H1 (cell line): ENCODE data around the gene NAV2. TPM values are rescaled to one million over a fixed set of nuclear protein-coding genes. Genes with fewer than 3 reads are reported as not detected.

Source experiments
- CTCF ChIA-PET: fragments of 300-600 bp; sonication (Branson Sonifier 250); formaldehyde crosslinking; loops from one replicate; lab custom pipeline; 2021; ENCODE audit not compliant: partially characterized antibody; lab: Charles Lee
- POLR2A ChIA-PET: fragments of 300-600 bp; sonication (Branson Sonifier 250); formaldehyde crosslinking; loops from one replicate; lab custom pipeline; 2021; ENCODE audit warnings: inconsistent platforms; ENCODE audit not compliant: partially characterized antibody; lab: Charles Lee
- DNase-seq, 2 experiments: peaks; one replicate each; pipeline versions ENCODE4 v3.0.0 to v3.0.0-alpha.2; 2010 to 2022; ENCODE audit warnings: low spot score in 2 of 2, low read depth in 1 of 2, mixed read lengths in 1 of 2
- FAIRE-seq: peaks from 2 replicates; lab custom pipeline; 2011; peaks lifted over from hg19 to GRCh38; lab: Jason Lieb, UNC
- H2AFZ ChIP-seq: 2 replicates; pipeline ENCODE4 v1.8.1; 2012; ENCODE audit warnings: low read length, inconsistent platforms
- H2AK5ac ChIP-seq: 2 replicates; pipeline ENCODE4 v1.6.1; 2013; ENCODE audit warnings: low read depth, low read length
- H2BK120ac ChIP-seq: replicated peaks from 2 replicates; pipeline ENCODE3; 2013; ENCODE audit warnings: low read depth, low read length, inconsistent platforms
- H2BK12ac ChIP-seq: 2 replicates; pipeline ENCODE4 v1.6.1; 2013; ENCODE audit warnings: low read depth, low read length
- H2BK15ac ChIP-seq: 2 replicates; pipeline ENCODE4 v1.6.1; 2013; ENCODE audit warnings: low read length
- H2BK20ac ChIP-seq: 2 replicates; pipeline ENCODE4 v1.6.1; 2013; ENCODE audit warnings: low read length
- H2BK5ac ChIP-seq: 2 replicates; pipeline ENCODE4 v1.6.1; 2013; ENCODE audit warnings: low read depth, low read length
- H3K14ac ChIP-seq: 2 replicates; pipeline ENCODE4 v1.6.1; 2013; ENCODE audit warnings: inconsistent platforms; ENCODE audit not compliant: insufficient read length
- H3K18ac ChIP-seq: 2 replicates; pipeline ENCODE4 v1.6.1; 2013; ENCODE audit warnings: low read length; ENCODE audit errors: extremely low read depth
- H3K23ac ChIP-seq: 2 replicates; pipeline ENCODE4 v1.6.1; 2013; ENCODE audit warnings: inconsistent platforms; ENCODE audit not compliant: insufficient read length
- H3K23me2 ChIP-seq: 2 replicates; pipeline ENCODE4 v1.6.1; 2013; ENCODE audit warnings: low read depth, low read length
- H3K27ac ChIP-seq: 2 replicates; pipeline ENCODE4 v1.6.1; 2011; ENCODE audit warnings: low read depth, low read length, inconsistent platforms
- H3K27me3 ChIP-seq, 4 experiments: replicated peaks in 1 of 4; 1 replicate in 1 of 4; 2 replicates in 3 of 4; pipeline versions ENCODE4 v1.6.1 to v1.8.1; 2011 to 2013; ENCODE audit warnings: low read length in 3 of 4, mild to moderate bottlenecking in 3 of 4, inconsistent platforms in 2 of 4, mixed read lengths in 2 of 4, moderate library complexity in 1 of 4; ENCODE audit not compliant: control insufficient read depth in 3 of 4, insufficient read depth in 3 of 4; ENCODE audit errors: extremely low read depth in 1 of 4
- H3K36me3 ChIP-seq, 4 experiments: 2 replicates each; pipeline versions ENCODE4 v1.6.1 to v1.8.1; 2011 to 2013; ENCODE audit warnings: mild to moderate bottlenecking in 4 of 4, low read length in 3 of 4, moderate library complexity in 2 of 4, control low read depth in 1 of 4, inconsistent platforms in 1 of 4; ENCODE audit not compliant: insufficient read depth in 4 of 4, control insufficient read depth in 2 of 4
- H3K4ac ChIP-seq: replicated peaks from 2 replicates; pipeline ENCODE3; 2013; ENCODE audit warnings: low read length, low read depth, mixed read lengths, inconsistent platforms; ENCODE audit not compliant: insufficient read length
- H3K4me1 ChIP-seq, 4 experiments: replicated peaks in 1 of 4; 1 replicate in 1 of 4; 2 replicates in 3 of 4; pipeline versions ENCODE4 v1.6.1 to v1.8.1; 2011 to 2013; ENCODE audit warnings: low read length in 3 of 4, inconsistent platforms in 2 of 4, mixed read lengths in 1 of 4; ENCODE audit not compliant: insufficient read depth in 4 of 4, control insufficient read depth in 3 of 4
- H3K4me2 ChIP-seq, 2 experiments: 2 replicates each; pipeline versions ENCODE4 v1.6.1 to v1.8.1; 2011 to 2013; ENCODE audit warnings: low read depth in 2 of 2, low read length in 2 of 2, control low read depth in 1 of 2, inconsistent platforms in 1 of 2, mild to moderate bottlenecking in 1 of 2; ENCODE audit not compliant: insufficient read depth in 1 of 2
- H3K4me3 ChIP-seq, 4 experiments: fragments of 200-600, 300-600 bp in 1 of 4; sonication (generic), shearing (Covaris generic), sonication (Bioruptor Twin) in 1 of 4; 2 replicates each; pipeline versions ENCODE4 v1.5.1 to v1.8.1; 2011 to 2016; ENCODE audit warnings: low read length in 4 of 4, low read depth in 3 of 4, control low read depth in 2 of 4, inconsistent platforms in 2 of 4, mild to moderate bottlenecking in 2 of 4, mixed read lengths in 1 of 4, moderate library complexity in 1 of 4; ENCODE audit not compliant: insufficient read depth in 2 of 4; ENCODE audit errors: extremely low read depth in 1 of 4
- H3K56ac ChIP-seq: replicated peaks from 2 replicates; pipeline ENCODE3; 2013; ENCODE audit warnings: low read depth, mild to moderate bottlenecking, mixed read lengths, low read length, inconsistent platforms; ENCODE audit not compliant: insufficient read length
- H3K79me1 ChIP-seq: 2 replicates; pipeline ENCODE4 v1.6.1; 2013; ENCODE audit warnings: low read depth, low read length, control low read depth
- H3K79me2 ChIP-seq, 2 experiments: 2 replicates each; pipeline versions ENCODE4 v1.6.1 to v1.8.1; 2012 to 2013; ENCODE audit warnings: low read length in 2 of 2, mild to moderate bottlenecking in 2 of 2, inconsistent platforms in 1 of 2; ENCODE audit not compliant: insufficient read depth in 2 of 2, control insufficient read depth in 1 of 2
- H3K9ac ChIP-seq, 4 experiments: replicated peaks in 1 of 4; 1 replicate in 1 of 4; 2 replicates in 3 of 4; pipeline versions ENCODE4 v1.6.1 to v1.8.1; 2011 to 2013; ENCODE audit warnings: low read depth in 3 of 4, low read length in 3 of 4, control low read depth in 2 of 4, mild to moderate bottlenecking in 2 of 4, moderate library complexity in 2 of 4, inconsistent platforms in 1 of 4; ENCODE audit errors: extremely low read depth in 1 of 4
- H3K9me3 ChIP-seq, 2 experiments: 2 replicates each; pipeline versions ENCODE4 v1.6.1 to v1.8.1; 2012 to 2013; ENCODE audit warnings: mild to moderate bottlenecking in 2 of 2, moderate library complexity in 2 of 2, control low read depth in 1 of 2, inconsistent platforms in 1 of 2, low read depth in 1 of 2, low read length in 1 of 2, mixed read lengths in 1 of 2; ENCODE audit not compliant: insufficient read depth in 2 of 2
- H4K20me1 ChIP-seq, 2 experiments: replicated peaks in 1 of 2; 2 replicates each; pipeline versions ENCODE3 to v1.8.1; 2011 to 2013; ENCODE audit warnings: inconsistent platforms in 2 of 2, low read length in 2 of 2, mild to moderate bottlenecking in 1 of 2; ENCODE audit not compliant: insufficient read depth in 2 of 2, control insufficient read depth in 1 of 2
- H4K5ac ChIP-seq: 2 replicates; pipeline ENCODE4 v1.6.1; 2013; ENCODE audit warnings: low read length, low read depth, mixed read lengths, inconsistent platforms; ENCODE audit not compliant: insufficient read length
- H4K8ac ChIP-seq: 2 replicates; pipeline ENCODE4 v1.8.0; 2013; ENCODE audit warnings: mild to moderate bottlenecking, moderate library complexity, low read length, inconsistent platforms; ENCODE audit not compliant: insufficient read depth; ENCODE audit errors: extremely low read depth
- H4K91ac ChIP-seq: replicated peaks from 2 replicates; pipeline ENCODE3; 2013; ENCODE audit warnings: low read length, mixed read lengths, inconsistent platforms; ENCODE audit not compliant: insufficient read length
- HDAC6 ChIP-seq: IDR thresholded peaks from one replicate; pipeline ENCODE4 v1.7.1; 2012; ENCODE audit warnings: low read depth, mild to moderate bottlenecking, inconsistent platforms, low read length, moderate library complexity
- NANOG ChIP-seq: IDR thresholded peaks from 2 replicates; pipeline ENCODE4 v1.6.1; 2011; ENCODE audit warnings: low read length, low read depth, mild to moderate bottlenecking, inconsistent platforms; ENCODE audit not compliant: insufficient read depth, poor library complexity, severe bottlenecking
- POLR2A ChIP-seq, 2 experiments: IDR thresholded peaks; 1 replicate in 1 of 2; 2 replicates in 1 of 2; pipeline ENCODE4 v1.6.1; 2011; ENCODE audit warnings: low read depth in 2 of 2, low read length in 2 of 2, mild to moderate bottlenecking in 2 of 2; ENCODE audit errors: control extremely low read depth in 1 of 2
- RBBP5 ChIP-seq: IDR thresholded peaks from 2 replicates; pipeline ENCODE4 v1.7.1; 2012; ENCODE audit warnings: low read depth, mild to moderate bottlenecking, inconsistent platforms, low read length, moderate library complexity, borderline replicate concordance
- RXRA ChIP-seq: IDR thresholded peaks from 2 replicates; pipeline ENCODE4 v1.6.1; 2011; ENCODE audit warnings: low read depth, mild to moderate bottlenecking, low read length, moderate library complexity; ENCODE audit not compliant: insufficient read depth
- SIX5 ChIP-seq: IDR thresholded peaks from 2 replicates; pipeline ENCODE4 v1.6.1; 2011; ENCODE audit warnings: mild to moderate bottlenecking, low read depth, low read length
- TCF12 ChIP-seq: IDR thresholded peaks from 2 replicates; pipeline ENCODE4 v1.6.1; 2011; ENCODE audit warnings: low read depth, mild to moderate bottlenecking, low read length
- WGBS, 2 experiments: shearing (Covaris generic) in 1 of 2; methylation state at CpG; one replicate each; pipeline versions ENCODE4 v1.1.6 to v1.1.7; 2013 to 2015; ENCODE audit warnings: low lambda C conversion rate in 2 of 2, mixed read lengths in 2 of 2, inconsistent platforms in 1 of 2, low coverage in 1 of 2, missing lambda C conversion rate in 1 of 2; ENCODE audit not compliant: insufficient replicate concordance in 2 of 2, insufficient coverage in 1 of 2, insufficient read length in 1 of 2; ENCODE audit errors: extremely low coverage in 1 of 2, missing lambda C conversion rate in 1 of 2; 5-methylcytosine and 5-hydroxymethylcytosine counted together
- polyA plus RNA-seq, 7 experiments: library from polyadenylated mRNA; depleted of rRNA in 3 of 7; stranded (reverse) in 5 of 7; unstranded in 2 of 7; fragments of >200 nt in 5 of 7; fragments of 200-250 nt in 2 of 7; gene quantifications; 1 replicate in 5 of 7; 2 replicates in 1 of 7; 4 replicates in 1 of 7; pipeline versions ENCODE4 v1.2.1 to v1.2.3, GENCODE V29; 2011 to 2013; ENCODE audit warnings: missing spikeins in 2 of 7, mixed read lengths in 2 of 7
- total RNA-seq: library from RNA; stranded (reverse); fragmentation: NEBNext Ultra II Directional; extraction: Animal tissue kit (Norgen Biotek cat#: 25700); gene quantifications from 2 replicates; pipeline ENCODE4 v1.2.1, GENCODE V29; 2021

The NAV2 gene
- total and polyA plus RNA-seq, 2 of the 8 experiments (the other 6 are each of a cell fraction or from before 2014, with no cell fraction given), result 35.6 to 73.6 TPM

DNA sequence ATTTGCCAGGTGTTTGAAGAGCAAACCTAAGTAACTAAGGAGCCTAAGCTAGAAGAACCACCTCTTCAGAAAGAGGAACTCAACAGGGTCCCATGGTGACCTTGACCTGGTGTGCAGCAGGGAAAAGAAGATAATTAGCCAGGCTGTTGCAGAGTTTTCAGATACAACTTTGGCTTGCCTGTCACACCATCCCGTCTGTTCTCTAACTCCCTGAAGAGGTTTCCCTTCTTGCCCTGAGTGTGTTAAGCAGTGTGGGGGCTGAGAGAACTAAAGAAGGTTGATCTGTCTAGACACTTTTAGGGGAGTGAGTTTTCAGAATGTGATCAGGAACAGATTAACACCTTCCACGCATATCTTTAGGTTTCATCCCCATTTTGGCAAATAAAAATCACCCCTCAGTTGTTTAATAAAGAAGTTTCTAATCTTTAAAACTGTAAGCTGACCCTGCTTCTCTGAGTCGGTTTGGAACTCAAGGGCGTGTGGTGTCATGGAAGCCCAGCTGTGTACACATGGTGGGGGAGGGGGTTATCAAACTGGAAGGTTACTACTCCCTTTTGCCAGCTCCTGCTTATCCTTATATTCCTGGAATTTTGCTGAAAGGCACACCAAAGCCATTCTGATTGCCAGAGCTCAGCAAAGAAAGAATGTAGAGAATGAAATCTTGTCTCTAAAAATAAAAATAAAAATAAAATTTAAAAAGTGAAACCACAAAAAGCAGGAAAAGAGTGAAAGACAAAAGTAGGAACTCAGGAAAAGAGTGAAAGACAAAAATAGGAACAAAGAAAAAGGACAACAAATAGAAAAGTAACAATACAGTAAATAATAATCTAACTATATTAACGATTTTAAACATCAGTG, 377.4 kb downstream of the NAV2 start:
- Histone ChIP-seq H3K36me3 (peaks cover 34 to 76% (median 70%) of the 10 kb centered on the region in 4 experiments), H2BK20ac (no peak overlapping the region), H2AK5ac (no peak overlapping the region), H3K56ac (no peak overlapping the region), H3K18ac (no peak overlapping the region), H2BK120ac (no peak overlapping the region), H3K4me3 (no peak overlapping the region), H3K27ac (no peak overlapping the region), H3K79me1 (no peaks in the 10 kb centered on the region), H4K20me1 (no peaks in the 10 kb centered on the region), H4K91ac (no peak overlapping the region)
- CTCF ChIA-PET, result interaction anchor here (0.9 to 1.6 kb wide), 8 partner anchors 12 to 318 kb away, joined by 3 to 7 read pairs (median 4); no protein-coding TSS in a partner anchor
- POLR2A ChIA-PET, result interaction anchor here (0.7 to 1.8 kb wide), 2 partner anchors 11 to 13 kb away, joined by 3 to 4 read pairs; no protein-coding TSS in a partner anchor
- no peak for TF ChIP-seq POLR2A (IDR thresholded peaks at IDR 0.05; ENCODE audit: control extremely low read depth in 1 of 2, low read depth in 2 of 2, low read length in 2 of 2)
- no peak for TF ChIP-seq RBBP5
- no peak for TF ChIP-seq TCF12
- TF ChIP-seq RXRA, result no peak
- TF ChIP-seq SIX5, result no peak
- no peak for TF ChIP-seq HDAC6
- no peak for TF ChIP-seq NANOG
- TF ChIP-seq, all 59 proteins: peak for 0
- Histone ChIP-seq H2BK15ac (no peak overlapping the region), H3K4ac (no peak overlapping the region), H2AFZ (no peak overlapping the region), H2BK12ac (no peak overlapping the region), H3K27me3 (no peaks in the 10 kb centered on the region), H2BK5ac (no peak overlapping the region), H3K9ac (no peak overlapping the region), H4K8ac (no peak overlapping the region), H3K9me3 (no peaks in the 10 kb centered on the region), H4K5ac (no peak overlapping the region), H3K79me2 (no peaks in the 10 kb centered on the region), H3K4me1 (no peaks in the 10 kb centered on the region), H3K23me2 (no peaks in the 10 kb centered on the region), H3K14ac (no peak overlapping the region), H3K4me2 (no peak overlapping the region), H3K23ac (no peak overlapping the region)
- DNase-seq (no peak), FAIRE-seq (no peak)
- 83% methylated on average over 5 of the region's 5 CpGs; no CpG with 5 or more reads in 1 of the 2 experiments for WGBS, 2 experiments
